GM18951 (cell line): ENCODE measurements around the gene SPP2.

Source experiments
- POLR2A ChIP-seq: IDR thresholded peaks from 4 replicates; pipeline ENCODE4 v1.6.1; 2011; ENCODE audit warnings: mild to moderate bottlenecking; ENCODE audit not compliant: insufficient read length, insufficient read depth; ENCODE audit errors: extremely low read depth
- in situ Hi-C: fragments of 300-500 bp; cut with MboI; formaldehyde crosslinking; loops from one replicate; pipeline ENCODE4 v1.12.0; 2022; ENCODE audit warnings: low sequenced_read_pairs, mixed read lengths, inconsistent platforms; ENCODE audit not compliant: unreplicated experiment

Gene SPP2

GRCh38 chr2:234050455-234051135, at the start of gene SPP2:
Gene SPP2 (plus strand): TSS chr2:234050702. CDS start chr2:234050787, 85 bp downstream.
- TF ChIP-seq POLR2A = no peak
- in situ Hi-C loops = no loop called here

- TF ChIP-seq POLR2A = no peak
- in situ Hi-C loops = no loop called here
These were observed 48.9 kb upstream of the SPP2 start for GRCh38 chr2:234001380-234002160.

- in situ Hi-C loops = no loop called here
- no peak for TF ChIP-seq POLR2A
These were observed 48.2 kb upstream of the SPP2 start for GRCh38 chr2:234002281-234002680.

- in situ Hi-C loops = no loop called here
These were observed 46.4 kb upstream of the SPP2 start for GRCh38 chr2:234003972-234004617.

GRCh38 chr2:234005126-234005525, 45.4 kb upstream of the SPP2 start:
- no peak for TF ChIP-seq POLR2A
- in situ Hi-C loops = no loop called here

More at GRCh38 chr2:234003972-234004617, 46.4 kb upstream of the SPP2 start:
- no peak for TF ChIP-seq POLR2A

GRCh38 chr2:234006501-234006900, 44.0 kb upstream of the SPP2 start:
- TF ChIP-seq POLR2A = no peak
- in situ Hi-C loops = no loop called here

GRCh38 chr2:234014427-234014826, 36.1 kb upstream of the SPP2 start:
- no peak for TF ChIP-seq POLR2A
- in situ Hi-C loops = no loop called here

GRCh38 chr2:234015861-234016260, 34.6 kb upstream of the SPP2 start:
- no peak for TF ChIP-seq POLR2A
- in situ Hi-C loops = no loop called here

GRCh38 chr2:234019896-234020295, 30.6 kb upstream of the SPP2 start:
- TF ChIP-seq POLR2A = no peak
- in situ Hi-C loops = no loop called here

- in situ Hi-C loops = no loop called here
- TF ChIP-seq POLR2A = no peak
These were observed 30.2 kb upstream of the SPP2 start for GRCh38 chr2:234020332-234020731.

GRCh38 chr2:234022424-234022823, 28.1 kb upstream of the SPP2 start:
- TF ChIP-seq POLR2A = no peak
- in situ Hi-C loops = no loop called here

GRCh38 chr2:234024304-234024703, 26.2 kb upstream of the SPP2 start:
- in situ Hi-C loops = no loop called here
- no peak for TF ChIP-seq POLR2A

- in situ Hi-C loops = no loop called here
- no peak for TF ChIP-seq POLR2A
These were observed 25.0 kb upstream of the SPP2 start for GRCh38 chr2:234025466-234025865.

- TF ChIP-seq POLR2A = no peak
- in situ Hi-C loops = no loop called here
These were observed 24.6 kb upstream of the SPP2 start for GRCh38 chr2:234025891-234026401.

GRCh38 chr2:234026693-234027254, 23.7 kb upstream of the SPP2 start:
- in situ Hi-C loops = no loop called here
- TF ChIP-seq POLR2A = no peak
